Thyroid gland (tissue), 4 donors: ENCODE results near the gene BDH1.

Experiments
- POLR2A ChIP-seq, 2 donors: fragments of 450-650 bp; IDR thresholded peaks; one replicate each; pipeline ENCODE4 v1.6.1; 2017; ENCODE audit warnings: antibody characterized with exemption in 2 of 2, mild to moderate bottlenecking in 2 of 2, moderate library complexity in 1 of 2
- TF ChIP-seq, protein P1 (sequence below), 6 experiments: fragments of 200-600 bp in 3 of 6; fragments of 450-650 bp in 3 of 6; sonication (generic) in 3 of 6; IDR thresholded peaks; one replicate each; pipeline ENCODE4 v1.5.1; 2016 to 2019; ENCODE audit warnings: antibody characterized with exemption in 6 of 6, mild to moderate bottlenecking in 2 of 6, inconsistent platforms in 1 of 6, moderate library complexity in 1 of 6

DNA sequence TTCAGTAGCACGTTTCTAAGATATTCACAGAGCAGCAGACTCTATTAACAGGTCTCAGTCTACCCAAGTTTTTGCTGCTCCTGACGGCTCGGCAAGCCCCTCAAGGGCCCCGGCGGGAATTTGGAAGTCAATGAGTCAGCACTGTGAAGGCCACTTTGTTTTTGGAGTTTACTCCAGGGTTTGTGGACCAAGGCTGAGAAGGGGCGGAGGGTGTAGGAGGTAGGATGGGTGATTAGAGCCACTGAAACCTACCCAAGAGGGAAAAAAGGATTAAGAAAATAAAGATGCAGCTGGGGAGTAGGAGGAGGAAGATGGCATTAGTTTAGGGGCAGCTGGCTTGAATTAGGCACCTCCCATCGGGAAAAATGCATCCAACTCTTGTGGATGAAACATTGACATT, 87.6 kb downstream of the BDH1 start:
- TF ChIP-seq, protein P1, sequence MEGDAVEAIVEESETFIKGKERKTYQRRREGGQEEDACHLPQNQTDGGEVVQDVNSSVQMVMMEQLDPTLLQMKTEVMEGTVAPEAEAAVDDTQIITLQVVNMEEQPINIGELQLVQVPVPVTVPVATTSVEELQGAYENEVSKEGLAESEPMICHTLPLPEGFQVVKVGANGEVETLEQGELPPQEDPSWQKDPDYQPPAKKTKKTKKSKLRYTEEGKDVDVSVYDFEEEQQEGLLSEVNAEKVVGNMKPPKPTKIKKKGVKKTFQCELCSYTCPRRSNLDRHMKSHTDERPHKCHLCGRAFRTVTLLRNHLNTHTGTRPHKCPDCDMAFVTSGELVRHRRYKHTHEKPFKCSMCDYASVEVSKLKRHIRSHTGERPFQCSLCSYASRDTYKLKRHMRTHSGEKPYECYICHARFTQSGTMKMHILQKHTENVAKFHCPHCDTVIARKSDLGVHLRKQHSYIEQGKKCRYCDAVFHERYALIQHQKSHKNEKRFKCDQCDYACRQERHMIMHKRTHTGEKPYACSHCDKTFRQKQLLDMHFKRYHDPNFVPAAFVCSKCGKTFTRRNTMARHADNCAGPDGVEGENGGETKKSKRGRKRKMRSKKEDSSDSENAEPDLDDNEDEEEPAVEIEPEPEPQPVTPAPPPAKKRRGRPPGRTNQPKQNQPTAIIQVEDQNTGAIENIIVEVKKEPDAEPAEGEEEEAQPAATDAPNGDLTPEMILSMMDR (IDR thresholded peaks at IDR 0.05): no peak
- no peak for TF ChIP-seq POLR2A (IDR thresholded peaks at IDR 0.05)
